Activated CD4-positive, alpha-beta T cell treated with anti-CD3 and anti-CD28 coated beads, Interleukin-2, amount 10 ng/mL, durations not matched to agents 7 days and 5 days (primary cell): ENCODE measurements around the gene ZNF385A. TPM values are rescaled to one million over a fixed set of nuclear protein-coding genes. Genes with fewer than 3 reads are reported as not detected.

Experiments used
- CTCF ChIA-PET: fragments of 350-600 bp; sonication (Branson Sonifier 250); formaldehyde crosslinking; loops from one replicate; lab custom pipeline; 2021; ENCODE audit warnings: antibody characterized with exemption; lab: Charles Lee
- POLR2A ChIA-PET: fragments of 350-600 bp; sonication (Branson Sonifier 250); formaldehyde crosslinking; loops from one replicate; lab custom pipeline; 2021; ENCODE audit warnings: antibody characterized with exemption; lab: Charles Lee
- DNase-seq: peaks from one replicate; pipeline ENCODE4 v3.0.0-alpha.2; 2020
- H3K27ac Mint-ChIP-seq: one replicate; pipeline ENCODE4 v1.8.0; 2021; ENCODE audit warnings: mild to moderate bottlenecking, moderate library complexity, mixed read lengths
- H3K27me3 Mint-ChIP-seq: one replicate; pipeline ENCODE4 v1.8.0; 2021; ENCODE audit warnings: mixed read lengths
- H3K36me3 Mint-ChIP-seq: one replicate; pipeline ENCODE4 v1.8.0; 2021; ENCODE audit warnings: low read depth, mixed read lengths
- H3K4me1 Mint-ChIP-seq: one replicate; pipeline ENCODE4 v1.8.0; 2021; ENCODE audit warnings: mixed read lengths
- H3K4me3 Mint-ChIP-seq: one replicate; pipeline ENCODE4 v1.8.0; 2021; ENCODE audit warnings: mild to moderate bottlenecking, moderate library complexity, mixed read lengths
- H3K9me3 Mint-ChIP-seq: one replicate; pipeline ENCODE4 v1.8.0; 2021; ENCODE audit warnings: mixed read lengths
- total RNA-seq, 2 experiments: library from RNA; stranded (reverse); gene quantifications; one replicate each; pipeline ENCODE4 v1.2.3, GENCODE V29; 2021

Gene ZNF385A
- total RNA-seq, 2 experiments from 2014 or later: 0.48 to 1.3 TPM

- DNase-seq: no peak
- POLR2A ChIA-PET: no interaction called here
- Mint-ChIP-seq H3K36me3 (peaks cover 10% of the 10 kb centered on the region), H3K27me3 (peaks cover 55% of the 10 kb centered on the region), H3K4me1 (peaks cover 36% of the 10 kb centered on the region), H3K27ac (no peak overlapping the region), H3K4me3 (no peak overlapping the region), H3K9me3 (no peaks in the 10 kb centered on the region)
- CTCF ChIA-PET: interaction anchor here (1.2 to 7.3 kb wide), 3 partner anchors 9 to 22 kb away, joined by 3 to 64 read pairs (median 6); no protein-coding TSS in a partner anchor
Observed at GRCh38 chr12:54421879-54422250, 37.3 kb upstream of the ZNF385A start.

GRCh38 chr12:54421175-54421878 is 36.8 kb upstream of the ZNF385A start:
- no peak overlapping the region for H3K4me3 Mint-ChIP-seq
- peak overlapping the region; percentile 28 for H3K27ac Mint-ChIP-seq
- POLR2A ChIA-PET: no interaction called here
- peaks cover 40% of the 10 kb centered on the region for H3K4me1 Mint-ChIP-seq
- DNase-seq: no peak
- CTCF ChIA-PET: interaction anchor here (1.0 to 7.3 kb wide), 5 partner anchors 10 to 21 kb away, joined by 3 to 64 read pairs (median 6); no protein-coding TSS in a partner anchor
- no peaks in the 10 kb centered on the region for H3K9me3 Mint-ChIP-seq
- H3K27me3 Mint-ChIP-seq: peaks cover 49% of the 10 kb centered on the region
- peaks cover 10% of the 10 kb centered on the region for H3K36me3 Mint-ChIP-seq

- DNase-seq: no peak
- Mint-ChIP-seq H3K27me3 (peaks cover 44% of the 10 kb centered on the region), H3K9me3 (no peaks in the 10 kb centered on the region), H3K36me3 (peaks cover 10% of the 10 kb centered on the region), H3K27ac (peak overlapping the region; percentile 76), H3K4me3 (peak overlapping the region; percentile 98), H3K4me1 (peaks cover 44% of the 10 kb centered on the region)
- POLR2A ChIA-PET: no interaction called here
- CTCF ChIA-PET: interaction anchor here (1.0 to 7.3 kb wide), 5 partner anchors 9 to 20 kb away, joined by 3 to 64 read pairs (median 6); no protein-coding TSS in a partner anchor
Observed at GRCh38 chr12:54420766-54421144, 36.2 kb upstream of the ZNF385A start.

GRCh38 chr12:54419088-54419887 is 34.8 kb upstream of the ZNF385A start, which contains the start of gene ITGA5:
Gene ITGA5, minus strand, starts transcription at chr12:54419266. Its CDS starts 68 bp downstream, at chr12:54419198.
- peaks cover 32% of the 10 kb centered on the region for H3K27me3 Mint-ChIP-seq
- H3K27ac Mint-ChIP-seq: peak within 1 kb of the TSS; percentile 94
- ChIA-PET CTCF (interaction anchor here (0.5 to 7.3 kb wide), 10 partner anchors 9 to 218 kb away, joined by 3 to 64 read pairs (median 4); no protein-coding TSS in a partner anchor), POLR2A (no interaction called here)
- H3K9me3 Mint-ChIP-seq: no peaks in the 10 kb centered on the region
- H3K36me3 Mint-ChIP-seq: peaks cover 13% of the 10 kb centered on the region
- peak within 1 kb of the TSS; percentile 98 for H3K4me3 Mint-ChIP-seq
- peak; percentile 36 for DNase-seq
- H3K4me1 Mint-ChIP-seq: peaks cover 57% of the 10 kb centered on the region

GRCh38 chr12:54418441-54419087 is 34.0 kb upstream of the ZNF385A start:
- H3K9me3 Mint-ChIP-seq: no peaks in the 10 kb centered on the region
- CTCF ChIA-PET: interaction anchor here (0.5 to 7.3 kb wide), 9 partner anchors 10 to 217 kb away, joined by 3 to 64 read pairs (median 6); no protein-coding TSS in a partner anchor

GRCh38 chr12:54417712-54418440 is 33.3 kb upstream of the ZNF385A start:
- Mint-ChIP-seq H3K27me3 (peaks cover 23% of the 10 kb centered on the region), H3K27ac (peak overlapping the region; percentile 94), H3K9me3 (no peaks in the 10 kb centered on the region), H3K4me3 (peak overlapping the region; percentile 98), H3K36me3 (peaks cover 14% of the 10 kb centered on the region), H3K4me1 (peaks cover 71% of the 10 kb centered on the region)
- ChIA-PET CTCF (interaction anchor here (0.8 to 7.3 kb wide), 8 partner anchors 10 to 216 kb away, joined by 3 to 64 read pairs (median 8); no protein-coding TSS in a partner anchor), POLR2A (no interaction called here)
- DNase-seq: peak; percentile 18

More at GRCh38 chr12:54418441-54419087, 34.0 kb upstream of the ZNF385A start:
- Mint-ChIP-seq H3K27me3 (peaks cover 29% of the 10 kb centered on the region), H3K36me3 (peaks cover 13% of the 10 kb centered on the region), H3K27ac (peak overlapping the region; percentile 94), H3K4me3 (peak overlapping the region; percentile 98), H3K4me1 (peaks cover 64% of the 10 kb centered on the region)
- POLR2A ChIA-PET: no interaction called here
- no peak for DNase-seq

- DNase-seq: no peak
- peaks cover 79% of the 10 kb centered on the region for H3K4me1 Mint-ChIP-seq
- POLR2A ChIA-PET: no interaction called here
- H3K27ac Mint-ChIP-seq: peak overlapping the region; percentile 94
- H3K4me3 Mint-ChIP-seq: peak overlapping the region; percentile 98
- H3K36me3 Mint-ChIP-seq: peaks cover 17% of the 10 kb centered on the region
- H3K9me3 Mint-ChIP-seq: no peaks in the 10 kb centered on the region
- H3K27me3 Mint-ChIP-seq: peaks cover 13% of the 10 kb centered on the region
- CTCF ChIA-PET: interaction anchor here (0.8 to 7.3 kb wide), 10 partner anchors 11 to 203 kb away, joined by 3 to 64 read pairs (median 6); no protein-coding TSS in a partner anchor
Observed at GRCh38 chr12:54416687-54417603, 32.4 kb upstream of the ZNF385A start.

GRCh38 chr12:54415221-54415929 is 30.8 kb upstream of the ZNF385A start:
- ChIA-PET CTCF (interaction anchor here (0.9 to 7.3 kb wide), 11 partner anchors 9 to 202 kb away, joined by 3 to 64 read pairs (median 4); no protein-coding TSS in a partner anchor), POLR2A (interaction anchor here (0.5 to 0.7 kb wide), 2 partner anchors 134 to 1315 kb away, joined by 3 to 4 read pairs; no protein-coding TSS in a partner anchor)
- no peak overlapping the region for H3K4me3 Mint-ChIP-seq
- H3K4me1 Mint-ChIP-seq: peaks cover 77% of the 10 kb centered on the region
- no peak for DNase-seq
- no peaks in the 10 kb centered on the region for H3K27me3 Mint-ChIP-seq
- H3K9me3 Mint-ChIP-seq: no peaks in the 10 kb centered on the region
- peaks cover 24% of the 10 kb centered on the region for H3K36me3 Mint-ChIP-seq
- peak overlapping the region; percentile 94 for H3K27ac Mint-ChIP-seq

GRCh38 chr12:54413284-54414190 is 29.0 kb upstream of the ZNF385A start:
- no peaks in the 10 kb centered on the region for H3K27me3 Mint-ChIP-seq
- H3K36me3 Mint-ChIP-seq: peaks cover 25% of the 10 kb centered on the region
- peaks cover 72% of the 10 kb centered on the region for H3K4me1 Mint-ChIP-seq
- CTCF ChIA-PET: interaction anchor here (1.1 to 4.6 kb wide), 6 partner anchors 9 to 34 kb away, joined by 3 to 58 read pairs (median 11); no protein-coding TSS in a partner anchor
- POLR2A ChIA-PET: interaction anchor here (0.9 kb wide), 1 partner anchor 10 kb away, joined by 3 read pairs; no protein-coding TSS in a partner anchor
- H3K9me3 Mint-ChIP-seq: no peaks in the 10 kb centered on the region
- DNase-seq: peak; percentile 89
- peak overlapping the region; percentile 95 for H3K27ac Mint-ChIP-seq
- peak overlapping the region; percentile 78 for H3K4me3 Mint-ChIP-seq
